Ectodermal cell (in vitro differentiated cells): ENCODE data around the gene RGS12.
A peak's percentile ranks its signal among the peaks of the same experiment; 100 is the strongest.

Source experiments
- H3K27ac ChIP-seq: 2 replicates; pipeline ENCODE4 v1.7.0; 2013; ENCODE audit warnings: mild to moderate bottlenecking, low read depth, low read length; ENCODE audit not compliant: insufficient read depth, poor library complexity, severe bottlenecking
- H3K27me3 ChIP-seq: 2 replicates; pipeline ENCODE4 v1.7.0; 2013; ENCODE audit warnings: mild to moderate bottlenecking, low read length; ENCODE audit not compliant: insufficient read depth, control insufficient read depth, poor library complexity, severe bottlenecking
- H3K36me3 ChIP-seq: one replicate; pipeline ENCODE4 v1.7.0; 2013; ENCODE audit warnings: low read length; ENCODE audit not compliant: control insufficient read depth, insufficient read depth
- H3K4me1 ChIP-seq: one replicate; pipeline ENCODE4 v1.7.0; 2013; ENCODE audit warnings: low read length; ENCODE audit not compliant: control insufficient read depth, insufficient read depth
- H3K4me3 ChIP-seq: 2 replicates; pipeline ENCODE4 v1.7.0; 2013; ENCODE audit warnings: low read depth, low read length, control low read depth; ENCODE audit not compliant: insufficient read depth
- H3K9me3 ChIP-seq: 2 replicates; pipeline ENCODE4 v1.7.0; 2013; ENCODE audit warnings: mild to moderate bottlenecking, low read length, moderate library complexity; ENCODE audit not compliant: control insufficient read depth
- WGBS, 2 experiments: methylation state at CpG; one replicate each; pipeline ENCODE4 v1.1.7; 2013; ENCODE audit warnings: missing lambda C conversion rate in 2 of 2; 5-methylcytosine and 5-hydroxymethylcytosine counted together

The RGS12 gene

GRCh38 chr4:3284734-3285557, 7.9 kb upstream of the RGS12 start:
- no peaks in the 10 kb centered on the region for H3K27me3 ChIP-seq
- H3K4me3 ChIP-seq: no peak overlapping the region
- peaks cover 7% of the 10 kb centered on the region for H3K4me1 ChIP-seq
- no peaks in the 10 kb centered on the region for H3K36me3 ChIP-seq
- H3K9me3 ChIP-seq: no peaks in the 10 kb centered on the region
- 95% methylated on average over 24 of the region's 24 CpGs for WGBS, 2 experiments
- no peak overlapping the region for H3K27ac ChIP-seq

- Histone ChIP-seq H3K27me3 (peaks cover 1% of the 10 kb centered on the region), H3K36me3 (no peaks in the 10 kb centered on the region), H3K4me3 (no peak overlapping the region), H3K27ac (no peak overlapping the region), H3K9me3 (no peaks in the 10 kb centered on the region), H3K4me1 (peaks cover 7% of the 10 kb centered on the region)
- 91 to 92% methylated on average over 38 of the region's 38 CpGs for WGBS, 2 experiments
Measured at GRCh38 chr4:3285558-3286334, 7.1 kb upstream of the RGS12 start.

GRCh38 chr4:3286335-3287175, 6.3 kb upstream of the RGS12 start:
- 89 to 90% methylated on average over 32 of the region's 32 CpGs for WGBS, 2 experiments
- H3K36me3 ChIP-seq: no peaks in the 10 kb centered on the region
- H3K4me1 ChIP-seq: peaks cover 10% of the 10 kb centered on the region
- H3K27ac ChIP-seq: no peak overlapping the region
- H3K27me3 ChIP-seq: peaks cover 9% of the 10 kb centered on the region
- no peaks in the 10 kb centered on the region for H3K9me3 ChIP-seq
- H3K4me3 ChIP-seq: no peak overlapping the region

- WGBS, 2 experiments: 90 to 92% methylated on average over 11 to 14 of the region's 14 CpGs
- H3K27me3 ChIP-seq: peaks cover 12% of the 10 kb centered on the region
- H3K27ac ChIP-seq: no peak overlapping the region
Measured at GRCh38 chr4:3287271-3287971, 5.4 kb upstream of the RGS12 start.

GRCh38 chr4:3287972-3288570, 4.8 kb upstream of the RGS12 start:
- Histone ChIP-seq H3K27me3 (peaks cover 12% of the 10 kb centered on the region), H3K27ac (no peak overlapping the region), H3K36me3 (no peaks in the 10 kb centered on the region), H3K4me3 (no peak overlapping the region), H3K9me3 (no peaks in the 10 kb centered on the region), H3K4me1 (peaks cover 10% of the 10 kb centered on the region)
- WGBS, 2 experiments: 93% methylated on average over 24 of the region's 24 CpGs

More at GRCh38 chr4:3287271-3287971, 5.4 kb upstream of the RGS12 start:
- Histone ChIP-seq H3K9me3 (no peaks in the 10 kb centered on the region), H3K4me1 (peaks cover 10% of the 10 kb centered on the region), H3K4me3 (no peak overlapping the region), H3K36me3 (no peaks in the 10 kb centered on the region)

- H3K27me3 ChIP-seq: peaks cover 12% of the 10 kb centered on the region
- peaks cover 10% of the 10 kb centered on the region for H3K4me1 ChIP-seq
- 94 to 95% methylated on average over 11 of the region's 11 CpGs for WGBS, 2 experiments
- H3K9me3 ChIP-seq: no peaks in the 10 kb centered on the region
- no peak overlapping the region for H3K27ac ChIP-seq
- H3K4me3 ChIP-seq: no peak overlapping the region
- no peaks in the 10 kb centered on the region for H3K36me3 ChIP-seq
Measured at GRCh38 chr4:3288571-3289094, 4.2 kb upstream of the RGS12 start.

- H3K27ac ChIP-seq: no peak overlapping the region
- no peak overlapping the region for H3K4me3 ChIP-seq
- no peaks in the 10 kb centered on the region for H3K9me3 ChIP-seq
- H3K27me3 ChIP-seq: peaks cover 12% of the 10 kb centered on the region
- 93 to 94% methylated on average over 11 of the region's 11 CpGs for WGBS, 2 experiments
- no peaks in the 10 kb centered on the region for H3K36me3 ChIP-seq
- peaks cover 25% of the 10 kb centered on the region for H3K4me1 ChIP-seq
Measured at GRCh38 chr4:3290476-3290875, 2.3 kb upstream of the RGS12 start.

- peaks cover 25% of the 10 kb centered on the region for H3K4me1 ChIP-seq
- H3K27ac ChIP-seq: no peak overlapping the region
- H3K4me3 ChIP-seq: no peak overlapping the region
- H3K9me3 ChIP-seq: no peaks in the 10 kb centered on the region
- WGBS, 2 experiments: 90% methylated on average over 9 of the region's 9 CpGs
- H3K36me3 ChIP-seq: no peaks in the 10 kb centered on the region
- peaks cover 12% of the 10 kb centered on the region for H3K27me3 ChIP-seq
Measured at GRCh38 chr4:3290889-3291321, 1.9 kb upstream of the RGS12 start.

GRCh38 chr4:3291411-3291968, 1.3 kb upstream of the RGS12 start:
- H3K4me1 ChIP-seq: peaks cover 23% of the 10 kb centered on the region
- H3K36me3 ChIP-seq: no peaks in the 10 kb centered on the region
- H3K4me3 ChIP-seq: peak overlapping the region; percentile 76
- no peak overlapping the region for H3K27ac ChIP-seq
- H3K9me3 ChIP-seq: no peaks in the 10 kb centered on the region
- peaks cover 12% of the 10 kb centered on the region for H3K27me3 ChIP-seq
- WGBS, 2 experiments: 41 to 42% methylated on average over 24 of the region's 24 CpGs
